Dedifferentiated amniotic fluid mesenchymal stem cell (primary cell): ENCODE measurements around the gene SLC12A8.

Source experiments
- DNase-seq: peaks from one replicate; pipeline ENCODE4 v3.0.0-alpha.2; 2016; ENCODE audit errors: extremely low spot score

SLC12A8 gene

DNA sequence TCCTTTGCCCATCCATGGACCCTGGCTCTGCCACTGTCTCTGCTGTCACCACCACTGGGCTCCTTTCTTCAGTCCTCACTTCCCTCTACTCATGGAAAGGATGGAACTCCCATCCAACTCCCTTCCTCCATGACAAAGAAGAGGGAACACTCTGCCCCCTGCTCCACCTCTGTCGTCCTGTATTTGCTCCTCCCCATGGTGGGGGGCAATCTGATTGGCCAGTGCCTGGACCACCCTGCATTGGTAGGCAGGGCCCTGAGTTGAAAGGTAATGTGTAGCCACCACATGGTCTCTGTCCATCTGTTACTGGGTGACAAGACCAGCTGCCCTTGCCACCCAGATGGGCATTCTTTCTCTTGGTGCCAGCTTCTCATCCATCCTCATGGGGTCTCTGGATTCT, 136.1 kb downstream of the SLC12A8 start:
- no peak for DNase-seq

DNA sequence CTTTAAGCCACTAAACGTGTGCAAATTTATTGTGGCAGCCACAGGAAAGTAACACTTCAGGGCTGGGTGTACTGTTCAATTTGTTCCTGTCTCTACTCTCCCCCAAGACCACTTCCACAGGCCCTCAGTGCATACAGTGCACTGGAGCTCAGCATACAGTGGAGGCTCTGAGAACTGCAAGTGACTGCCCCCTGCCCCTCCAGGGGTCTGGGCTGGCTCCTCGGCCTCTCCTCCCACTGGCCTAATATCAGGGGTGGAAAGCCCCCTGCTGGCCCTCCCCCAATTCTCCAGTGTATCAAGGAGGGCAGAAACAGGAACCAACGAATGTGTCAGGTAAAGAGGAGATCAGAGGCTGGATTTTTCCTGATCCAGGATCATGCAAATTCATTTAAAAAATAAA, 136.8 kb downstream of the SLC12A8 start:
- no peak for DNase-seq

DNA sequence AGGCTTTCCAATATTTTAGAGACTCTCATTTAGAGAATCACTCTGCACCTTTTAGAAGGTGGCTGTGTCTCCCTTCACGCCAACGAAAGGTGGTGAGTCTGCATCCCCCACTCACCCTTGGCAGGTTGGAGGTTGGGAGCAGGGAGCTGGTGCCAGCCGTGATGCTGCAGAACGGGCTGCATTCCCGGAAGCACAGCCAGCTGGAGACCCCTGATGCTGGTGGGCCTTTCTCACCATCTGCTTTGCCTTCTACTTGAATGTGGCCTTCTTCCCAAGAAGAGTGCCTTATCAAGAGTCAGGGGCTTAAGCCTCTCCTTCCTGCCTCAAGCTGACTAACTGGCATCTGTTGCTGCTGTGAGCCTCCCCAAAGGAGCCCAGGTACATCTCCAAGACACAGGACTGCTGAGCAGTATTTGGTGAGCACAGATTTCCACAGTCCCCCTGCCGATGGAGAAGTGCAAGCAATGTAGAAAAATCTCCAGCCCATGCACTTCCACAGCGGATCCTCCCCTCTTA, 139.1 kb downstream of the SLC12A8 start:
- no peak for DNase-seq

DNA sequence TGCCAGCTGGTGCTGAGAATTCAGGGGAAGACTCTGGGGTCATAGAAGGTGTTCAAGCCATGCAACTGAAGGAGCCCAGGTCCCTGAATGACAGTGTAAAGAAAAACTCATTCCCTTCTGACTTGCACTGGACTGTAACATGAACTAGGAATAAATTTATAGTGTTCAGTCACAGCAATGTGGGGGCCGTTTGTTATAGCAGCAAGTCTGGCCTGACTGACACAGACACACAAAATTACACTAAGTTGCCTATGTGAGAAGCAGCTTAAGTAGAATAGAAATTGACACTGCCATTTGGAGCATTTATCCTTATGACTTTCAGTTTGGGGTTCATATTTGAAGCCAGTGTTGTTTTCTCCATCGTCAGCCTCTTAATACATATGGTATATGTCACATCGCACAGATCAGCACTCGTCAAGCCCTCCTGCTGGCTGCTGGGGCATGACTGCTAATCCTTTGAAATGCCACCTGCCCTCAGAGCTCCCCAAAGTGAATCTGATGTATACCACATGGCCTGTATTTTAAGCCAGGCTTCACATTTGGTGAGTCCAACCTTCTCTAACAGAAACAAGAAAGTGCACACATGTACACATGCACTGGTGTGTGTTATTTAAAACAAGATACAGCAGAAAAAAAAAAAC, 139.7 kb downstream of the SLC12A8 start:
- no peak for DNase-seq

DNA sequence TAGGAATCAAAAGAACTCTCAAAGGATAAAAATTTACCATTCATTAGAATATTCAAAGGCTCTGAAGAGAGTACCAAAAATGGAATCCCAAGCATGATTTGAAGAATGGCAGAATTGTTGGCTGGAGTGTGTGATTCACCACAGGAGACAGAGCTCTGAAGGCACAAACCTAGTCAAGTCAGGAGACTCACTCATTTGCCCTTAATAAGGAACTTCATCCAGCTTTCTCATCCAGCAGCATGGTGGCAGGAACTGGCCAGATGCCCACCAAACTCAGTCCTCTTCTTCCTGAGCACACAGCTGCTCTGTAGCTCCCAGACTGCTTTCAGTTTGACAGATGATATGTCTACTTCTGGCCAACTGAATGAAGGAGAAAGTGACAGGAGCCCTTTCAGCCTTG, 140.2 kb downstream of the SLC12A8 start:
- no peak for DNase-seq

DNA sequence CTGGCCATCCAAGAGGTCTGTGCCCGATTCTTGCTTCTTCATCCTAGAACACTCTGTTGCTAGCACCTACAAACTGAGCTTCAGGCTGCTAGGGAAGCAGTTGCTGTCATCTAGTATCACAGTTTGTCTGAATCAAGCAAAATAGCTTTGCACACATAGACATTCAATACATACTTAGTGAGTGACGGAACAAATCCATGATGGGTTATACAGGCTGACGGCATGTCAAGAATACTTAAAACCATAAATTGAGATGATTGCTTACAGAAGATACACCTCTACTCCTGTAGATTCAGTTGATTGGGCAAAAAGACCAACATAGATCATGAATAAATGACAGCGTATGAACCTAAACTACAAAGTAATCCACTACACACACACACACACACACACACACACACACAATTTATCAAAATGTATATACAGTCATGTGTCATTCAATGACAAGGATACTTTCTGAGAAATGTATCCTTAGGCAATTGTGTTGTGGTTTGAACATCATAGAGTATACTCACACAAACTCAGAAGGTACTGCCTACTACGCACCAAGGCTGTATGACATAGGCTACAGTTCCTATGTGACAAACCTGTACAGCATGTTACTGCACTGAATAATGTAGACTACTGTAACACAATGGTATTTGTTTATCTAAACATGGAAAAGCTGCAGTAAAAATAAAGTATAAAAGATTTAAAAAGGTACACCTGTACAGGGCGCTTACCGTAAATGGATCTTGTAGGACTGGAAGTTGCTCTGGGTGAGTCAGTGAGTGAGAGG, 142.4 kb downstream of the SLC12A8 start:
- no peak for DNase-seq

DNA sequence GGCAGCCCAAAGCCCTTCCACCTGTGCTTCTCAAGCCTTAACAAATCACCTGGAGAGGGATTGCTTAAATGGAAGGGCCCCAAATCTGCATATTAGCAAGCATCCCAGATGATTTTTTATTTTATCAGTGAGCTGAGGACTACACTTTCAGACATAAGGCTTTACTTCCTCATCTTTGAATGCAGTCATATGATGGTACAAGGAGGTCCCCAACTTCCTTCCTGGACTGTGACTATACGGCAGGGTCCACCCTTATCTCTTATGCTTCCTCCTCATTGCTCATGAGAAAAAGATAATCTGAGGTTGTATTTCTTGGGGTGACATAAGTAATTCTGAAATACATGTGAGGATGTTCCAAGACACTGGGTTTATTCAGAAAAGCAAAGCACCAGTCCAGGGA, 143.1 kb downstream of the SLC12A8 start:
- DNase-seq, result no peak

DNA sequence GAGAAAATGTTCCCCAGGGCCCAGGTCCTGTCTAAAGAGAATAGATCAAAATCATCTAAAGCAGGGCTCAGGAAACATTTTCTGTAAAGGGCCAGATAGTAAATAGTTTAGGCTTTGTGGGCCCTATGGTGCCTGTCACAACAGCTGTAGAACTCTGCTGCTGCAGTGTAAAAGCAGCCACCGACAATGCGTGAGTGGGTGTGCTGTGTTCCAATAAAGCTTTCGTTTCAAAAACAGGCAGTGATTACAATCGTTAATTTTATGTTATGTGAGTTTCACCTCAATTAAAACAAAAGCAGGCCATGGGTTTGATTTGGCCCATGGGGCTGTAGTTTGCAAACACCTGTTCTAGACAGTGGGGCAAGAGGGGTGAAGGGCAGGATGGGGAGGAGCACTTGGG, 144.3 kb downstream of the SLC12A8 start:
- no peak for DNase-seq

DNA sequence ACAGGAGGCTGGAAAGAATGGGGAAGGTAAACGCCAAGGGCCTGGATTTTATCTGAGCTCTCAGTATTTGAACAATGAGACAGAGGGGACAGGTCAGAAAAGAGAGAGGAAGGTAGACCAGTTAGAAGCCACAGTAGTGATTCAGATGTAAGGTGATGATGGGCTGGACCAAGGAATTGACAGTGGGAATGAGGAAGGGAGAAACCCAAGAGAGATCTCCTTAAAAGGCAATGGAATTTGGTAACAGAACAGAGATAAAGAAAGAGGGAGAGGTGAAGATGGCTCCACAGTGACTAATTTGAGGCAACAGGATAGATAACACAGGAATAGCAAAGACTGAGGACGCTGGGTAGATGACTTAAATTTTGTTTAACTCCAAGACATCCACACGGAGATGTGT, 145.3 kb downstream of the SLC12A8 start:
- no peak for DNase-seq

DNA sequence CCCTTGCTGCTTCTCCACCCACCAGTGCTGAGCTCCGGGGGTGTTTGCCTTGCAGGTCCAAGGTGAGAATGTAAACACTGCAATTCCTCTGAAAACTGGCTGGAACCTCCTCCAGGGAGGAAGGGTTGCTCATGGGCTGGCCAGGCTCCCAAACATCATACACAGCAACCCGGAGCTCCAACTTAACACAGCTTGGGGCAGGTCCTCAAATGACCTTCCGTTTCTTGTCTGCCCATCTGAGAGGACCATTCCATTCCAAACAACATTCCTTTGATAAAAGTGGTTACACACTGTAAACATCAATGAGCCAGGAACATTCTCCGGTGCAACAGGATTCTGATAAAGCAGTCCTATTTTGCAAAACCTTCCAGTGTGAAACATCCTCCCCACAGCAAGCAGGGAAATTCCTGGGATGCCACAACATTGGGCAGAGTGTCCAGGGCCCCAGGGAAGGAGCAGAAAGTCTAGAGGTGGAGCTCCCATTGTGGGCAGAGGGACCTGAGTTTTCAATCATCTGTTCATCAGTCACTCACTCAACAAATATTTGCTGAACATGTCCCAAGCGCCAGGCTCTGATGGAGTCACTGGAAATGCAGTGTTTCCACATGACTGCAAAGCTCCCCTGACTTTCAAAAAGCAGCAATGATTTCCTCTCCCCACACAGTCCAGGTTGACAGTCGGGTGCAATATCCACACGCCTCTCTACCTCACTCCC, 149.5 kb downstream of the SLC12A8 start:
- peak; percentile 76 for DNase-seq

DNA sequence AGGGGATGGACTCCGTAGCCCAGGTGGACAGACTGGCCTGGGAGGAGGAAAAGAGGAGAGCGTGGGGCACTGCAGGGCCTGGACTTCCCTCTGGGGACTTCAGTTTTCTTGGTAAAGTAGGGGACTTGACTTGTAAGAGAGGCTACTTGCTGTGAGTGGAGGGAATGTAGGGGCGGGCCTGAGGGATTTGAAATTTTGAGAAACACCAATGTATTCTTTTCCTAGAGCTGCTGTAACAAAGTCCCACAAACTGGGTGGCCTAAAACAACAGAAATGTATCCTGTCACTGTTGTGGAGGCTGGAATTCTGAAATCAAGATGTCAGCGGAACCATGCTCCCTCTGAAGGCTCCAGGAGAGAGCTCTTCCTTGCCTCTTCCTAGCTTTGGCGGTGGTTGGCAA, 150.9 kb downstream of the SLC12A8 start:
- DNase-seq, result no peak

DNA sequence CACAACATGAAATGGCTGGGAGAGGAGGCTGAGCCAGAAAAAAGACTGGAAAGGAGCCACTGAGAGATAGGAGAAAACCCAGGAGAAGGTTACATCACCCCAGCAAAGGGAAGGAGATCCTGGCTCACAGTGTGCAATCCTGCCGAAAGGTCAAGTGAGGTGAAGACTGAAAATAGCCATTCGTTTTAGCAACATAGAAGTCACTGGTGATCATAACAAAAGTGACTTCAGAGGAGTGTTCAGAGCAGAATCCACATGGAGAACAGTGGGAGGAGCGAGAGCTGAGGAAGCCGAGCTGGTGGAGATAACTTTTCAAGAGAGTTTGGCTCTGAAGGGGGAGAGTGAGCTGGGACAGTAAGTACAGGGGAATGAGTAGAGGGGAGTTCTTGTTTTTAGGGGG, 151.4 kb downstream of the SLC12A8 start:
- DNase-seq, result peak; percentile 52

DNA sequence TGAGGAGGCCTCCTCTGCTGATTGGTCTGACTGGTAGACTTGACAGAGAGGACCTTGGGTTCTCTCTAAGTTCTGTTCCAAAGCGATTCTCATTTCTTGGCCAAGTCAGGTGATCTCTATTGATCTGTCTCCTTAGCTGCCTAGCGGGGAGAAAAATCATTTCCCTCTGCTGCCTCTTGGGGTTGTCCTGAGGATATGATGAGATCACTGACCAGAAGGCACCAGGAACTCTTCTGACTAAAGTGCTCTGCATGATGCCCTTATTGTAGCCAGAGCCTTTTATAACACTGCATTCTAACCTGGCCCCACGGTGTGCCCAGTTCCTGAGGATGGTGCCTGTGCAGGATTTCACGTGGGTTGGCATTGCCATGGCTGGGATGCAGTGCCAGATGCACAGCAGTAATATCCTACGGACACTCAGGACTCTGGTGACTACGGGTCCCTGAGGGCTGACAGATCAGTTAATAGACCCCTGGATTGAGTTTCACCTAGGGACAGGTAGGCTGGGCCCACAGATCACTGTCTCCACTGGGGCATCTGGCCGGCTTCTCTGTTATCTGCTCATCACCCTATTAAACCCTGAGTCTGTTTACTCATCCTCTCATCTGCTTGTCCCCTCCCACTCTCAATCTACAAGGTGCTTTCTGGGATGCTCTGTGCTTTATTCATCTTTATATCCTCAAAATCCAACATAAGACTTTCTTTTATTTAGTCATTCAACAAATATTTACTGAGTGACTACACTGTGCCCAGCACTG, 152.9 kb downstream of the SLC12A8 start:
- no peak for DNase-seq

DNA sequence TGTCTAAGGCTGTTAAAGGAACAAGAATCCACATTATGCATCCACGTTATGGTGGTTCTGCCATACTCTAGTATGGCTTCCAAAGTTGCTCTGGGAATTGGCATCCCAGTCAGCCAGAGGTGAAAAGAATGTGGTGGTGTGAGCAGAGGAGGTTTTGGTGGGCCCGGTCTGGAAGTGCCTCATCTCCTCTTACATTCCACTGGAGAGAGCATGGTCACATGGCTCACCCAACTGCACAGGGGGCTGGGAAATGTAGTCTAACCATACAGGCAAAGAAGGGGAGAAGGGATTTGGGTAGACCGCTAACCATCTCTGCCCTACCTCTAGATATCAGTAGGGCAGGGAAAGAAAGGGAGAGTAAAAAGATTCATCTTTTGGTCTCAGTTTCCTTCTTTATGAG, 153.6 kb downstream of the SLC12A8 start:
- no peak for DNase-seq

DNA sequence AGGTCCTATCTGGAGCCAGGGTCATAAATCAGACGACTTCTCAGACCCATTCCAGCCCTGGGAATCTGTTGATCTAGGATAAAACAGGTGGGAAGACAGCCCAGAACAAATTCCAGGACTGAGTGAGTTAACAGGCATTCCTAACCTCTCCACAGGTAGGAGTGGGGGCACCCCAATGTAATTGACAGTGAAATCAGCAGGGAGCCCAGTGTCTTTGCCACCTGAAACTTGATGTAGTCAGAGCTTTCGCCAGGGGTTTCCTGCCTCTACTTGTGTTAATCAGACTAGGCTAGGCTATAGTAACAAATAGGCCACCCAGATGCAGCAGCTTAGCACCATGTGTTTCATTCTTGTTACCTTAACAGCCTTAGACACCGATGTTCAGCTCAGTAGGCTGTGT, 154.0 kb downstream of the SLC12A8 start:
- no peak for DNase-seq

DNA sequence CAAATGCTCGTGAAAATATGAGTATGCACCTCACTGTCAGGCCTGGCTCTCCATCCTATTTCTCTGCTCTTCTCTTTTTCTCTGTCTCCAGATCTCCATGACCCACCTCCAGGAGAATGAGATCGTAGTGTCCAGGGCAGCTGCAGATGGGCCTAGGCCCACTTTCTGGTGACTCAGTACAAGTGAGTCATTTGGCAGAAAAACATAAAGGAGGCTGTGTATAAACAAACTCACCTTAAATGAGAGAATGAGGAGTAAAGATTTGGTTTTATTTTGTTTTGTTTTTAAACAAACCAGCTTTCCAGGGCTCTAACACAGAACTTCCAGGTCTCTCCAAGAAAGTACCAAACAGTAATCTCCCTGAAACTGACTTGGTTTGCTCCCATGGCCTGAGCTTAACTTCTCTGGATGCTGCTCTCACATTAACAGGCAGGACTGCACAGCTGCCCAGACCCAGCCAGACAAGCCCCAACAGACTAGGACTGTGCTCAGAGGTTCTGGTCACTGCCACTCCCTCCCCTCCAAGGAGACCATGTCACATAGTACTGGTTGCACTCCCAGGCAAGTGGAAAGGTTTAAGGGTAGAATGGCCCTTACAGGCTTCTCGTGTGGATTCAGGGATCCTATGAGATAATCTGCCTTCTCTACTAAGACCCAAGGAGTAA, 155.2 kb downstream of the SLC12A8 start:
- peak; percentile 54 for DNase-seq

DNA sequence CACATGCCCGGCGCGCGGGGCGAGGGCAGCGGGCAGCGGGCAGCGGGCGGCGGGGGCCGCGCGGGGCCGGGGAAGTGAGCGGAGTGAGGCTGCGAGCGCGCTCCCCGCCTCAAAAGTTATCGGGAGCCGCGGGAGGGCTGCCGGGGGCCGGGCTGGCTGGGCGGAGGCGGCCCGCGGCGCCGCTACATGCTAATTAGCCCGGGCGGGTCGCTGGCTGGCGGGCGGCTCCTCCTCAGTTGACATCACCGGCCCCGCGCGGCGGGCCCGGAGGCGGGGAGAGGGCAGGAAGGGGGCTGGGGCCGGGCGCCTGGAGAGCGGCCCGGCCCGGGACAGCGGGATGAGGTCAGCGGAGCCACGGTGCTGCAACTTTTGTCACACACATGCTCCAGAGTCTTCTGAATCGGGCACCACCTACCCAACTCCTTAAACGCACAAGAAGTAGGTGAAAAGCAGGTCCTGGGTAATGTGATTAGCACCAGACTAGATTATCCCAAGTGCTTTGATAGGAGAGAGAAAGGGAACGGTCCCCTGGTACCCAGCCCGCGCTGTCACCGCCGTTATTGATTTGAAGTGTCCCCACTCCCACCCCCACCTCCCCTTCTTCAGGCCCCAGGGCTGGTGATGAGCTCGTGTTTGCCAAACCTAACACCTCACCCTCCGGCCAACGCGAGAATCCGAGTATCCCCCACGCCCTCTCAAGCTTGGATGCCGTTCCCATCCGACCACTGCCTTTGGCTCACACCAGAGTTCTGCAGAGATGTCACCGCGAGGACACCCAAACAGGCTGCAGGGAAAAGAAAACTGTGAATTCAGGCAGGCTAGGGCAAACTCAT, 156.4 kb downstream of the SLC12A8 start, which contains the start of gene HEG1:
HEG1 (minus strand) TSS at position 85 of the 833 bp plus-strand sequence. CDS start 107 bp downstream, outside the sequence.
- DNase-seq, result peak; percentile 73

DNA sequence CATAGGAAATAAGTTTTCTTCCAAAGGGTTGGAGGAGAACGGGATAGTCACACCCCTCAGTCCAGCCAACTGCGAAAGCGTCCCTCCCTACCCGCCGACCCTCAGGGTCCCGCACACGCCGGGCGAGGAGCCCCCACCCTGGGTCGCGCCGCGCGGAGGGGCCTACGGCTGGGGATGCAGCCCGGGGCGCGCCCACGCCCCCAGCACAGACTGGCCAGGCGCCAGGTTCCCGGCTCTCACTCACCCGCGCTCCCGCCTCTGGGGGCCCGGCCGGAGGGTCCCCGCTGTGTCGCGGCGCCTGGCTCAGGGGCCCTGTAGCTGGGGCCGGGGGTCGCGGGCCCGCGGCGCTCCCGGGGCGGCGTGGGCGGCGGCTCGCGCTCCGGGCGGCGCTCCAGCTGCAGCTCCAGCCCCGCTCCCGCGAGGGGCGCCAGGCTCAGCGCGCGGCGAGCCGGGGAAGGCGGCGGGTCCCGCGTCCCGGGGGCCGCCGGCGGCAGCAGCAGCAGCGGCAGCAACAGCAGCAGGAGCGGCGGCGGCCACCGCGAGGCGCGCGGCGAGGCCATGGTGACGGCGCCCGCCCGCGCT, 157.1 kb downstream of the SLC12A8 start:
- DNase-seq, result no peak

DNA sequence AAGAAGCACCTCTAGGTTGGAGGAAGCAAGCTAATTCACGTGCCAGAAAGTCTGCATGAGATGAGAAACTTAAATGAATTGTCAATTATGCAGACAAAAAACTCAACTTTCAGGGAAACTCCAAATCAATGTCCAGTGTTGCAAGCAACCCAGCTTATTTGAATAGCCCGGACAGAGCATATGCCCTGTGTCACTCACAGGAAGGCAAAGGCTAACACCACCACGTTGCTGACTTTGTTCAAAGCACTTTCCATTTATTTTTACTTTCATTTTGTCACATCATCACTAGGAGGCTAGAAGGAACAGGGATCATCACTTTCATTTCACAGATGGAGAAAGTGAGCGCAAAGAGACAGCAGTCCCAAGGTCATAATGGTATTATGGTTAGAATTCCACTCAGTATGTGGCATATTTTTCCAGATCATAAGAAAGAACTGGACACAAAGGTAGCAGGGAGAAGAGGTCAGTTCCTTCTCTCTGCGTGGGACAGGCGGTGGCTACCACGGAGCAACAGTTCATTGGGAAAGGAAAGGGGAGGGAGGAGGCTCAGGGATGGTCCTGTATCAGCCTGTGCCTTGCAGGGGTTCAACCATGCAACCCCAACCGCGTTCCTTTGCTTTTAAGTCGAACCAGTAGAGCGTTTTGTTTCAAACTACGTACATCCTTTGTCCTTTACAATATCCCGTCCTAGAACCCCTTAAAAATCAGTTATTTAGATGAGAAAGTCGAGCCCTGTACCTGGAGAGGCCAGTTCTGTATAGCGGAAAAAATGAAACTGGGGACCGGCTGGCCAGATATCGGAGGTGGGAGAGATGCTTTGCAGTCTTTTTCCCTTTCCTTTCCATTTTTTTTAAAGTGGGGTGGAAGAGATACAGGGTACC, 157.9 kb downstream of the SLC12A8 start:
- peak; percentile 50 for DNase-seq
